ENCODE results near the gene ZNF260. TPM values are rescaled to one million over a fixed set of nuclear protein-coding genes. Genes with fewer than 3 reads are reported as not detected.

Gene ZNF260
- 20.8 and 21.9 TPM in 2 replicates for total RNA-seq

GRCh38 chr19:36528194-36528920 lies at the start of gene ZNF260:
ZNF260 (minus strand) TSS chr19:36528271; CDS start chr19:36515238, 13,033 bp downstream.

GRCh38 chr19:36573020-36573894 lies 45.2 kb upstream of the ZNF260 start, which contains the start of gene ZNF529:
ZNF529 (minus strand) TSS chr19:36573292; CDS start chr19:36572346, 946 bp downstream.

GRCh38 chr19:36489118-36489919 lies 38.8 kb downstream of the ZNF260 start, which contains the start of gene ZNF566:
ZNF566 (minus strand) TSS chr19:36489561; CDS start chr19:36476557, 13,004 bp downstream.

Other genes starting within 250 kb of the ZNF260 start
- gene ZFP14, start 149.1 kb downstream of the ZNF260 start, total RNA-seq, result 3.8 and 5.2 TPM in 2 replicates
- 4.3 and 7.3 TPM in 2 replicates for gene ZFP82, start 109.6 kb downstream of the ZNF260 start, total RNA-seq
- 7.5 and 11.5 TPM in 2 replicates for gene ZNF566, start 38.7 kb downstream of the ZNF260 start, total RNA-seq
- gene ZNF529, start 45.0 kb upstream of the ZNF260 start, total RNA-seq, result 5.1 and 9.0 TPM in 2 replicates
- 2.4 and 3.8 TPM in 2 replicates for gene ZNF382, start 77.0 kb upstream of the ZNF260 start, total RNA-seq
- 7.7 and 9.2 TPM in 2 replicates for gene ZNF461, start 138.6 kb upstream of the ZNF260 start, total RNA-seq
- 4.6 and 7.9 TPM in 2 replicates for gene ZNF567, start 159.3 kb upstream of the ZNF260 start, total RNA-seq
- gene ZNF850, start 244.5 kb upstream of the ZNF260 start, total RNA-seq, result 4.0 and 4.6 TPM in 2 replicates